Spleen (tissue), 11 donors: Measurements from ENCODE around the gene SEBOX. TPM values are rescaled to one million over a fixed set of nuclear protein-coding genes. Genes with fewer than 3 reads are reported as not detected.
A peak's percentile ranks its signal among the peaks of the same experiment; 100 is the strongest.

Experiments
- DNase-seq: peaks from one replicate; pipeline ENCODE4 v3.0.0-alpha.2; 2020
- H3K27ac ChIP-seq, 8 donors: fragments of 200-600 bp; sonication (generic) in 7 of 8; 1 replicate in 4 of 8; 2 replicates in 4 of 8; pipeline versions ENCODE4 v1.5.0 to v1.8.0; 2016 to 2021; ENCODE audit warnings: inconsistent platforms in 4 of 8, mild to moderate bottlenecking in 4 of 8, moderate library complexity in 1 of 8
- H3K27me3 ChIP-seq, 7 donors: fragments of 200-600 bp; sonication (generic) in 6 of 7; replicated peaks in 1 of 7; 1 replicate in 4 of 7; 2 replicates in 3 of 7; pipeline versions ENCODE4 v1.5.0 to v1.8.0; 2016 to 2021; ENCODE audit warnings: inconsistent platforms in 3 of 7, mild to moderate bottlenecking in 1 of 7
- H3K36me3 ChIP-seq, 6 donors: fragments of 200-600 bp; sonication (generic) in 5 of 6; 1 replicate in 4 of 6; 2 replicates in 2 of 6; pipeline versions ENCODE4 v1.5.0 to v1.8.0; 2016 to 2021; ENCODE audit warnings: inconsistent platforms in 2 of 6
- H3K4me1 ChIP-seq, 6 donors: fragments of 200-600 bp; sonication (generic) in 5 of 6; 1 replicate in 3 of 6; 2 replicates in 3 of 6; pipeline versions ENCODE4 v1.5.0 to v1.8.0; 2016 to 2021; ENCODE audit warnings: inconsistent platforms in 3 of 6
- H3K4me3 ChIP-seq, 8 donors: fragments of 200-600 bp; sonication (generic) in 7 of 8; 1 replicate in 4 of 8; 2 replicates in 4 of 8; pipeline versions ENCODE4 v1.5.0 to v1.8.0; 2016 to 2021; ENCODE audit warnings: inconsistent platforms in 4 of 8, mild to moderate bottlenecking in 4 of 8, moderate library complexity in 2 of 8
- H3K9me3 ChIP-seq, 8 donors: fragments of 200-600 bp; sonication (generic) in 7 of 8; 1 replicate in 4 of 8; 2 replicates in 4 of 8; pipeline versions ENCODE4 v1.5.0 to v1.8.0; 2016 to 2021; ENCODE audit warnings: inconsistent platforms in 4 of 8
- POLR2A ChIP-seq, 3 donors: fragments of 450-650 bp; IDR thresholded peaks; one replicate each; pipeline ENCODE4 v1.5.1; 2017; ENCODE audit warnings: antibody characterized with exemption in 3 of 3, mild to moderate bottlenecking in 1 of 3
- POLR2AphosphoS5 ChIP-seq, 3 donors: sonication (generic); formaldehyde crosslinking; IDR thresholded peaks; one replicate each; pipeline ENCODE4 v1.5.1; 2017; ENCODE audit warnings: antibody characterized with exemption in 3 of 3
- WGBS, 5 donors: extraction: QIAGEN DNeasy Blood & Tissue Kit in 3 of 5; methylation state at CpG; one replicate each; pipeline versions ENCODE4 v1.1.5 to v1.1.7; 2013 to 2018; 5-methylcytosine and 5-hydroxymethylcytosine counted together
- intact Hi-C: fragments of 100-400 bp; cut with DNase I; formaldehyde crosslinking; loops from one replicate; pipeline ENCODE4 v1.15.0; 2023; ENCODE audit warnings: low total_unique reads
- polyA plus RNA-seq, 3 donors: library from polyadenylated mRNA; stranded (reverse); fragments of 200-250 nt; gene quantifications; one replicate each; pipeline ENCODE4 v1.2.1, GENCODE V29; 2013
- total RNA-seq, 7 donors: library from RNA; depleted of rRNA in 3 of 7; stranded (reverse); fragments of >200 nt in 3 of 7; fragmentation: NEBNext Ultra II Directional in 4 of 7; extraction: Animal tissue kit (Norgen Biotek cat#: 25700) in 4 of 7; gene quantifications; one replicate each; pipeline versions ENCODE4 v1.1.0 to v1.2.1, GENCODE V29; 2016 to 2021
- TF ChIP-seq, protein P1 (sequence below), 11 experiments: fragments of 200-600 bp in 7 of 11; fragments of 450-650 bp in 4 of 11; sonication (generic) in 4 of 11; IDR thresholded peaks in 8 of 11; conservative IDR thresholded peaks in 3 of 11; 1 replicate in 7 of 11; 2 replicates in 4 of 11; pipeline versions ENCODE4 v1.4.0 to v1.8.0; 2016 to 2021; ENCODE audit warnings: antibody characterized with exemption in 11 of 11, inconsistent platforms in 4 of 11, mild to moderate bottlenecking in 1 of 11
- donor health status: healthy with polysubstance abuse.
- donor health status: DM: no; HTN: no; CAD: no; lungs with moderate emphysema.
- donor health status: DM: no; HTN: no; CAD: no.
- donor health status: Bipolar disorder and iron deficiency.
- donor health status: healthy.
- donor health status: DM: no; HTN: no; CAD: no.
- donor health status: DM: yes; HTN: yes; CAD: no.

Gene SEBOX
- total and polyA plus RNA-seq, 10 donors, result not detected

DNA sequence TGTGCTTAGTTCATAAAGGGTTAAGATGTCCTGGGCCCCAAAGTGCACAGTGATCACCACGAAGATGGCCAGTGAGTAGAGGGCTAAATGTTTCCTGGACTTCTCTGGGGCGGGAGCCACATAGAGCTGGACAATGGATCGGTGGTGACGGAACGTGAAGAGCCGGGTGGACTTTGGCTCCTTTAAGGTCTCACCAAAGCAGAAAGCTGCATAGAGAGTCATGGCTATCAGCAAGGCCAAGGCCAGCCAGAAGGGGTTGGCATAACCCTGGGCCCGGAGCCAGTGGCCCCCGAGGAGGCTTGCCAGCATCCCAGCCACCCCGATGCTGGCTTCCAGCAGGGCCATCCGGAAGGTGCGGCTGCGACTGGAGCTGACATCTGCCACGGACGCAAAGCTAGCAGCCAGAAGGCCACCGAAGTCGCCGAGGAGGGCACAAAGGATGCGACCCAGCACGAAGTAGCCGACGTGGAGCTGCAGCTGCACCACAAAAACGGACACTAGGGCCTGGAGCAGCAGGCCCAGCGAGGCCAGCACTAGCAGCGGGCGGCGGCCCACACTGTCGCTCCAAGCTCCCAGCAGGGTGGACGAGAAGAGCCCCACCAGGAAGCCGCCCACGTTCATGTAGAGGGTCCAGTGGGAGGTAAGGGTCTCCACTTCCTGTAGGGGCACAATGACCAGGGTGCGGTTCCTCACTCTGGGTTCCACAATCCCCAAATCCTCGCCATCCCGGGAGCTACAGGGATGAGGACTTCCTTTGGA is 40.0 kb upstream of the SEBOX start:
- no peak for DNase-seq
- peaks cover 0 to 23% (median 3%) of the 10 kb centered on the region in 6 donors for H3K36me3 ChIP-seq
- 58 to 74% (median 64%) methylated on average over 15 to 33 of the region's 33 CpGs for WGBS, 5 donors
- intact Hi-C loops, result no loop called here
- peak; percentile 43 to 80 (median 74) for TF ChIP-seq POLR2AphosphoS5 (IDR thresholded peaks at IDR 0.05)
- TF ChIP-seq POLR2A (IDR thresholded peaks at IDR 0.05), result no peak
- TF ChIP-seq, protein P1, sequence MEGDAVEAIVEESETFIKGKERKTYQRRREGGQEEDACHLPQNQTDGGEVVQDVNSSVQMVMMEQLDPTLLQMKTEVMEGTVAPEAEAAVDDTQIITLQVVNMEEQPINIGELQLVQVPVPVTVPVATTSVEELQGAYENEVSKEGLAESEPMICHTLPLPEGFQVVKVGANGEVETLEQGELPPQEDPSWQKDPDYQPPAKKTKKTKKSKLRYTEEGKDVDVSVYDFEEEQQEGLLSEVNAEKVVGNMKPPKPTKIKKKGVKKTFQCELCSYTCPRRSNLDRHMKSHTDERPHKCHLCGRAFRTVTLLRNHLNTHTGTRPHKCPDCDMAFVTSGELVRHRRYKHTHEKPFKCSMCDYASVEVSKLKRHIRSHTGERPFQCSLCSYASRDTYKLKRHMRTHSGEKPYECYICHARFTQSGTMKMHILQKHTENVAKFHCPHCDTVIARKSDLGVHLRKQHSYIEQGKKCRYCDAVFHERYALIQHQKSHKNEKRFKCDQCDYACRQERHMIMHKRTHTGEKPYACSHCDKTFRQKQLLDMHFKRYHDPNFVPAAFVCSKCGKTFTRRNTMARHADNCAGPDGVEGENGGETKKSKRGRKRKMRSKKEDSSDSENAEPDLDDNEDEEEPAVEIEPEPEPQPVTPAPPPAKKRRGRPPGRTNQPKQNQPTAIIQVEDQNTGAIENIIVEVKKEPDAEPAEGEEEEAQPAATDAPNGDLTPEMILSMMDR (IDR thresholded peaks at IDR 0.05 in 8 of 11, conservative IDR thresholded peaks at IDR 0.05 in 3 of 11), result no peak
- H3K27ac ChIP-seq, result peak overlapping the region in 5 of 8 donors; percentile 63 to 82 (median 74)
- H3K9me3 ChIP-seq, result no peaks in the 10 kb centered on the region
- peak overlapping the region; percentile 60 to 96 (median 88) for H3K4me3 ChIP-seq
- H3K27me3 ChIP-seq, result no peaks in the 10 kb centered on the region
- peaks cover 8 to 57% (median 27%) of the 10 kb centered on the region in 6 donors for H3K4me1 ChIP-seq

- peak overlapping the region in 2 of 8 donors; percentile 90 to 96 for H3K4me3 ChIP-seq
- DNase-seq, result no peak
- peaks cover 0 to 28% (median 3%) of the 10 kb centered on the region in 6 donors for H3K36me3 ChIP-seq
- H3K27me3 ChIP-seq, result no peaks in the 10 kb centered on the region
- H3K4me1 ChIP-seq, result peaks cover 8 to 57% (median 27%) of the 10 kb centered on the region in 6 donors
- TF ChIP-seq POLR2A (IDR thresholded peaks at IDR 0.05) (no peak), POLR2AphosphoS5 (IDR thresholded peaks at IDR 0.05) (no peak)
- TF ChIP-seq, protein P1 (IDR thresholded peaks at IDR 0.05 in 8 of 11, conservative IDR thresholded peaks at IDR 0.05 in 3 of 11), result no peak
- no peaks in the 10 kb centered on the region for H3K9me3 ChIP-seq
- peak overlapping the region in 5 of 8 donors; percentile 63 to 82 (median 74) for H3K27ac ChIP-seq
- intact Hi-C loops, result no loop called here
- WGBS, 5 donors, result 91 to 94% (median 93%) methylated on average over 5 of the region's 5 CpGs
These were observed 39.4 kb upstream of the SEBOX start for GRCh38 chr17:28404461-28404811.

- TF ChIP-seq POLR2A (IDR thresholded peaks at IDR 0.05), result no peak
- no peak for TF ChIP-seq POLR2AphosphoS5 (IDR thresholded peaks at IDR 0.05)
- TF ChIP-seq, protein P1 (IDR thresholded peaks at IDR 0.05 in 8 of 11, conservative IDR thresholded peaks at IDR 0.05 in 3 of 11), result no peak
- peak overlapping the region in 3 of 8 donors; percentile 67 to 82 (median 75) for H3K27ac ChIP-seq
- WGBS, 5 donors, result 55 to 70% (median 68%) methylated on average over 2 of the region's 2 CpGs
- peak overlapping the region in 1 of 8 donors; percentile 90 for H3K4me3 ChIP-seq
- peaks cover 0 to 32% (median 5%) of the 10 kb centered on the region in 6 donors for H3K36me3 ChIP-seq
- intact Hi-C loops, result no loop called here
- H3K4me1 ChIP-seq, result peaks cover 8 to 57% (median 27%) of the 10 kb centered on the region in 6 donors
- H3K27me3 ChIP-seq, result no peaks in the 10 kb centered on the region
- no peaks in the 10 kb centered on the region for H3K9me3 ChIP-seq
- no peak for DNase-seq
These were observed 39.0 kb upstream of the SEBOX start for GRCh38 chr17:28404007-28404406.

GRCh38 chr17:28402844-28403243 is 37.8 kb upstream of the SEBOX start:
- H3K4me1 ChIP-seq, result peaks cover 8 to 60% (median 27%) of the 10 kb centered on the region in 6 donors
- no peak for TF ChIP-seq POLR2AphosphoS5 (IDR thresholded peaks at IDR 0.05)
- H3K27ac ChIP-seq, result peak overlapping the region in 4 of 8 donors; percentile 2 to 82 (median 27)
- peaks cover 0 to 44% (median 7%) of the 10 kb centered on the region in 6 donors for H3K36me3 ChIP-seq
- DNase-seq, result no peak
- 92 to 96% (median 95%) methylated on average over 6 of the region's 6 CpGs for WGBS, 5 donors
- no peaks in the 10 kb centered on the region for H3K9me3 ChIP-seq
- no peak overlapping the region for H3K4me3 ChIP-seq
- intact Hi-C loops, result no loop called here
- H3K27me3 ChIP-seq, result no peaks in the 10 kb centered on the region
